ENCODE results near the gene AARS1.
"Not testable (repeated sequence)": the region's sequence is repeated elsewhere in the genome, so short reads cannot be mapped to it uniquely, and the experiment has no call there.

The AARS1 gene

GRCh38 chr16:70276392-70276791 is 12.9 kb downstream of the AARS1 start:
- in situ Hi-C loops (cut with MboI; ENCODE audit: low sequenced_read_pairs), result no loop called here

- in situ Hi-C loops (cut with MboI; ENCODE audit: low sequenced_read_pairs), result no loop called here
These were observed 17.6 kb downstream of the AARS1 start for GRCh38 chr16:70271696-70272095.

GRCh38 chr16:70270176-70270575 is 19.1 kb downstream of the AARS1 start:
- in situ Hi-C loops (cut with MboI; ENCODE audit: low sequenced_read_pairs), result no loop called here

- in situ Hi-C loops (cut with MboI; ENCODE audit: low sequenced_read_pairs), result loop anchor here (10.0 kb wide), 1 partner anchor 285 kb away; no protein-coding TSS in a partner anchor
These were observed 19.8 kb downstream of the AARS1 start for GRCh38 chr16:70269471-70269870.

- in situ Hi-C loops (cut with MboI; ENCODE audit: low sequenced_read_pairs), result loop anchor here (10.0 kb wide), 1 partner anchor 287 kb away; no protein-coding TSS in a partner anchor
These were observed 21.4 kb downstream of the AARS1 start for GRCh38 chr16:70267922-70268321.

GRCh38 chr16:70267516-70267915 is 21.8 kb downstream of the AARS1 start:
- in situ Hi-C loops (cut with MboI; ENCODE audit: low sequenced_read_pairs), result loop anchor here (10.0 kb wide), 1 partner anchor 287 kb away; no protein-coding TSS in a partner anchor

GRCh38 chr16:70259903-70260302 is 29.4 kb downstream of the AARS1 start:
- in situ Hi-C loops (cut with MboI; ENCODE audit: low sequenced_read_pairs), result loop anchor here (10.0 kb wide), 1 partner anchor 295 kb away; no protein-coding TSS in a partner anchor

- in situ Hi-C loops (cut with MboI; ENCODE audit: low sequenced_read_pairs), result no loop called here
These were observed 30.4 kb downstream of the AARS1 start for GRCh38 chr16:70258946-70259345.

GRCh38 chr16:70258065-70258464 is 31.2 kb downstream of the AARS1 start:
- in situ Hi-C loops (cut with MboI; ENCODE audit: low sequenced_read_pairs), result no loop called here

- in situ Hi-C loops (cut with MboI; ENCODE audit: low sequenced_read_pairs), result no loop called here
These were observed 31.9 kb downstream of the AARS1 start for GRCh38 chr16:70257391-70257790.

- in situ Hi-C loops (cut with MboI; ENCODE audit: low sequenced_read_pairs), result no loop called here
These were observed 33.7 kb downstream of the AARS1 start for GRCh38 chr16:70255574-70255973.

GRCh38 chr16:70254965-70255286 is 34.4 kb downstream of the AARS1 start:
- in situ Hi-C loops (cut with MboI; ENCODE audit: low sequenced_read_pairs), result no loop called here

- in situ Hi-C loops (cut with MboI; ENCODE audit: low sequenced_read_pairs), result no loop called here
These were observed 34.9 kb downstream of the AARS1 start for GRCh38 chr16:70254180-70254964.

- in situ Hi-C loops (cut with MboI; ENCODE audit: low sequenced_read_pairs), result no loop called here
These were observed 35.8 kb downstream of the AARS1 start for GRCh38 chr16:70253291-70254106.

- in situ Hi-C loops (cut with MboI; ENCODE audit: low sequenced_read_pairs), result no loop called here
These were observed 36.8 kb downstream of the AARS1 start for GRCh38 chr16:70252355-70252988.

GRCh38 chr16:70251629-70252354 is 37.5 kb downstream of the AARS1 start, which contains the start of gene EXOSC6:
Gene EXOSC6 (minus strand): TSS chr16:70251940. CDS start chr16:70251900, 40 bp downstream.
- in situ Hi-C loops (cut with MboI; ENCODE audit: low sequenced_read_pairs), result no loop called here

GRCh38 chr16:70250748-70251628 is 38.3 kb downstream of the AARS1 start:
- in situ Hi-C loops (cut with MboI; ENCODE audit: low sequenced_read_pairs), result no loop called here

GRCh38 chr16:70249697-70250096 is 39.6 kb downstream of the AARS1 start:
- in situ Hi-C loops (cut with MboI; ENCODE audit: low sequenced_read_pairs), result not testable (repeated sequence)

- in situ Hi-C loops (cut with MboI; ENCODE audit: low sequenced_read_pairs), result not testable (repeated sequence)
These were observed 50.5 kb downstream of the AARS1 start for GRCh38 chr16:70238773-70239172.

- in situ Hi-C loops (cut with MboI; ENCODE audit: low sequenced_read_pairs), result not testable (repeated sequence)
These were observed 57.5 kb downstream of the AARS1 start for GRCh38 chr16:70231831-70232230.
